ENCODE measurements around the gene TWIST2.

GRCh38 chr2:238868616-238869292 lies 20.9 kb downstream of the TWIST2 start:
- TF ChIP-seq REST (IDR thresholded peaks at IDR 0.05; ENCODE audit: insufficient replicate concordance, low read depth) (no peak), CTCF (IDR thresholded peaks at IDR 0.05; ENCODE audit: insufficient read depth, low read length) (no peak), GABPA (IDR thresholded peaks at IDR 0.05; ENCODE audit: low read depth) (no peak), POLR2AphosphoS5 (IDR thresholded peaks at IDR 0.05; ENCODE audit: low read depth) (no peak), SPI1 (IDR thresholded peaks at IDR 0.05; ENCODE audit: borderline replicate concordance, low read depth) (no peak)

All from HL-60 (cell line).